HEK293T (cell line): ENCODE results near the gene HOXD3.

Source experiments
- CTCF ChIA-PET: fragments of 350-600 bp; formaldehyde crosslinking; extraction: SDS; loops from one replicate; lab custom pipeline; 2021; ENCODE audit warnings: antibody characterized with exemption, inconsistent platforms; lab: Yijun Ruan, JAX
- POLR2A ChIA-PET: fragments of 350-600 bp; formaldehyde crosslinking; extraction: SDS; loops from one replicate; lab custom pipeline; 2020; ENCODE audit warnings: antibody characterized with exemption, inconsistent platforms; lab: Yijun Ruan, JAX
- DNase-seq: peaks from one replicate; pipeline ENCODE4 v3.0.0; 2012; ENCODE audit warnings: mixed read lengths; ENCODE audit errors: extremely low spot score
- ARNT ChIP-seq: fragments of 450-650 bp; IDR thresholded peaks from 2 replicates; pipeline ENCODE4 v1.6.1; 2017; ENCODE audit warnings: mild to moderate bottlenecking
- BHLHE40 ChIP-seq: fragments of 450-650 bp; IDR thresholded peaks from 2 replicates; pipeline ENCODE4 v1.6.1; 2016; ENCODE audit warnings: mild to moderate bottlenecking, moderate library complexity, borderline replicate concordance
- CTBP1 ChIP-seq: fragments of 450-650 bp; IDR thresholded peaks from 2 replicates; pipeline ENCODE4 v1.6.1; 2016; ENCODE audit warnings: borderline replicate concordance
- ELF4 ChIP-seq: fragments of 450-650 bp; IDR thresholded peaks from 2 replicates; pipeline ENCODE4 v1.6.1; 2017; ENCODE audit warnings: antibody characterized with exemption
- FOXA1 ChIP-seq: fragments of 450-650 bp; IDR thresholded peaks from 2 replicates; pipeline ENCODE4 v1.6.1; 2016; ENCODE audit warnings: mild to moderate bottlenecking
- FOXK2 ChIP-seq: fragments of 450-650 bp; IDR thresholded peaks from 2 replicates; pipeline ENCODE4 v1.6.1; 2016; ENCODE audit warnings: mild to moderate bottlenecking
- FOXM1 ChIP-seq: fragments of 450-650 bp; IDR thresholded peaks from 2 replicates; pipeline ENCODE4 v1.6.1; 2017; ENCODE audit warnings: mild to moderate bottlenecking, borderline replicate concordance
- HDGF ChIP-seq: fragments of 450-650 bp; IDR thresholded peaks from 2 replicates; pipeline ENCODE4 v1.6.1; 2017; ENCODE audit warnings: antibody characterized with exemption, borderline replicate concordance
- L3MBTL2 ChIP-seq: fragments of 450-650 bp; conservative IDR thresholded peaks from 2 replicates; pipeline ENCODE4 v1.6.1; 2016; ENCODE audit warnings: mild to moderate bottlenecking
- LEF1 ChIP-seq: fragments of 450-650 bp; IDR thresholded peaks from 2 replicates; pipeline ENCODE4 v1.6.1; 2017; ENCODE audit warnings: mild to moderate bottlenecking, borderline replicate concordance
- NFRKB ChIP-seq: fragments of 450-650 bp; IDR thresholded peaks from 2 replicates; pipeline ENCODE4 v1.6.1; 2016; ENCODE audit warnings: mild to moderate bottlenecking, moderate library complexity
- SP1 ChIP-seq: fragments of 450-650 bp; IDR thresholded peaks from 2 replicates; pipeline ENCODE4 v1.6.1; 2017
- SUZ12 ChIP-seq: fragments of 450-650 bp; IDR thresholded peaks from 2 replicates; pipeline ENCODE4 v1.6.1; 2016; ENCODE audit warnings: mild to moderate bottlenecking
- TARDBP ChIP-seq: fragments of 450-650 bp; IDR thresholded peaks from 2 replicates; pipeline ENCODE4 v1.6.1; 2016
- ZNF384 ChIP-seq: fragments of 450-650 bp; IDR thresholded peaks from 2 replicates; pipeline ENCODE4 v1.6.1; 2016
- TF ChIP-seq, protein P1 (sequence below): fragments of 450-650 bp; IDR thresholded peaks from 2 replicates; pipeline ENCODE4 v1.6.1; 2016

The HOXD3 gene

DNA sequence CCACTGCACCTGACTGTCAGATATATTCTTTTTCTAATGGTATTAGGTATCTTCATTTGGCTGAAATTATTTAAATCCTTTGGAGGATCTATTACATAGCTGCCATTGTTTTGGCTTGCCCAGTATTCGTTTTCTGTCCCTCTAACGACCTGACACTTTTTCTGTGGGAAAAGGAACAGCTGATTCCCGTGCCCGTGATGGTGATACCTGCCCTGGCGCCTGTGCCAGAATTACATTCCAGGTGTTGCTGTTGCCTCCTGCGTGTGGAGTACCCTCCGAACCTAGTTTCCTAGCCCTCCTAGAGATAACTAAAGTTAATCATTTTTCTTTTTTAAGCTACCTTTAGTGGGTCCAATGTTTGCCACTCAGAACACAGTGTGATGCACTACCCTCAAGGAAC is 45.4 kb downstream of the HOXD3 start:
- TF ChIP-seq NFRKB: no peak
- no peak for TF ChIP-seq L3MBTL2
- no peak for TF ChIP-seq HDGF
- no peak for TF ChIP-seq BHLHE40
- TF ChIP-seq SP1: no peak
- no peak for TF ChIP-seq CTBP1
- no peak for TF ChIP-seq FOXK2
- TF ChIP-seq ZNF384: no peak
- no peak for TF ChIP-seq LEF1
- no peak for TF ChIP-seq FOXM1
- TF ChIP-seq ARNT: no peak
- no peak for TF ChIP-seq FOXA1
- TF ChIP-seq SUZ12: no peak
- TF ChIP-seq, protein P1, sequence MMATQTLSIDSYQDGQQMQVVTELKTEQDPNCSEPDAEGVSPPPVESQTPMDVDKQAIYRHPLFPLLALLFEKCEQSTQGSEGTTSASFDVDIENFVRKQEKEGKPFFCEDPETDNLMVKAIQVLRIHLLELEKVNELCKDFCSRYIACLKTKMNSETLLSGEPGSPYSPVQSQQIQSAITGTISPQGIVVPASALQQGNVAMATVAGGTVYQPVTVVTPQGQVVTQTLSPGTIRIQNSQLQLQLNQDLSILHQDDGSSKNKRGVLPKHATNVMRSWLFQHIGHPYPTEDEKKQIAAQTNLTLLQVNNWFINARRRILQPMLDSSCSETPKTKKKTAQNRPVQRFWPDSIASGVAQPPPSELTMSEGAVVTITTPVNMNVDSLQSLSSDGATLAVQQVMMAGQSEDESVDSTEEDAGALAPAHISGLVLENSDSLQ: no peak
- no peak for TF ChIP-seq TARDBP
- TF ChIP-seq ELF4: no peak
- CTCF ChIA-PET: no interaction called here
- no peak for DNase-seq
- POLR2A ChIA-PET: no interaction called here

DNA sequence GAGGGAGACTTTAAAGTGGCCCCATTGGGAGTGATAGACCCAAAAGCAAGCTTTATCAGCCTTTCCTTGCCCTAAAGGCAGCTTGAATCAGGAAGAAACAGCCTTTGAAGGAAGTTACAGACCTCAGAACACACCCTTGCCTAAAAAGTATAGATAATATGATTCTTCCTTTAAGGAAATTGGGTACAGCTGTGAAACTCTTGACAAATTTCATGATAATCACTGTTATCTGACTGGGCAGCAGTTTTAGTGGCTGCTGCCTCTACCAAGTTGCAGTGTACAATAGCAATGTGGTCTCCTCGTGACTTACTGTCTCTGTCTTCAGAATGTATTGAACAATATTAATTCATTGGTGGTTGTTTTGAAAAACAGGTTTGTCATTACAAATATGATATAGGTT is 48.0 kb downstream of the HOXD3 start:
- DNase-seq: no peak
- POLR2A ChIA-PET: no interaction called here
- CTCF ChIA-PET: no interaction called here
- TF ChIP-seq FOXM1 (no peak), SUZ12 (no peak), ARNT (no peak), NFRKB (no peak), FOXA1 (no peak), TARDBP (no peak), FOXK2 (no peak), CTBP1 (no peak), LEF1 (no peak), SP1 (no peak), ELF4 (no peak), L3MBTL2 (no peak), ZNF384 (no peak), BHLHE40 (no peak), HDGF (no peak)
- TF ChIP-seq, protein P1: no peak

DNA sequence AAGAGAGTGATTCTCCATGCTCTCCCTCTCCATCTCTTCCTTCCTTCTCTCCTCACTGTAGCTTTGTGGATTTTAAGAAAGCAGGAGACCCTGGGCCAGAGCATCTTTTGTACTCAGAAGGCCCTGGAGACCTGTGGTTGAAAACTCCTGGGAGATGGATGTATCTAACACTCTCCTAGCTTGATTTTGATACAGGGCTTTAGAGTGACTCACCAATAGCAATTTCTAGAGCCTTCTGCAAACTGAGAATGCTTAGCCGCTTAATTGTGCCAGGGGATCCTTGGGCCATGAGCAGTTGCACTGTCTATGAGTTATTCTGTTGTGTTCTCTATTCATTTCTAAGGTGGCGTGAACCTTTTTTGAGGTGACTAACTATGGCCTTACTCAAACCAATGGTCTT is 49.0 kb downstream of the HOXD3 start:
- POLR2A ChIA-PET: no interaction called here
- CTCF ChIA-PET: no interaction called here
- no peak for DNase-seq
- TF ChIP-seq SUZ12: no peak
- TF ChIP-seq NFRKB: no peak
- no peak for TF ChIP-seq FOXK2
- no peak for TF ChIP-seq SP1
- no peak for TF ChIP-seq ARNT
- TF ChIP-seq CTBP1: no peak
- TF ChIP-seq ZNF384: no peak

DNA sequence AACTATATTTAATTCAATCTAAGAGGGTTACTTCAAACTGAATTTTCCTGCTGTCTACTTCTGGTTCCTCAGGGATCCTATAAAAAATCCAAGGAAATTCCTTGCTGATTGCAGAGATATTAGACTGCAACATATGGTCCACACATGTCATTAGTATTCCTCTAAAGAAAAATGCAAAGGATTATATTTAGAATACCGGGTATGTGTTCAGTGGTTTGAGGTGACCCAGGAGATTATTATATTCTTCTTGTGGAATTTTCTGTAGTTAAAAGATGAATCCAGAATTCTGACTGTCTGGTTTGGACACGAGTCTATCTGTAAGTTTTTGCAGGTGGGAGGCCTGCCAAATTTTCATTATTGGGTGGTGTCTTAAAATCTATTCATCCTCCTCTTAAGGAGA is 49.6 kb downstream of the HOXD3 start:
- CTCF ChIA-PET: no interaction called here
- no peak for DNase-seq
- TF ChIP-seq ARNT: no peak
- TF ChIP-seq SP1: no peak
- no peak for TF ChIP-seq LEF1
- no peak for TF ChIP-seq BHLHE40
- no peak for TF ChIP-seq FOXK2
- TF ChIP-seq ZNF384: no peak
- TF ChIP-seq CTBP1: no peak
- no peak for TF ChIP-seq HDGF
- POLR2A ChIA-PET: no interaction called here

DNA sequence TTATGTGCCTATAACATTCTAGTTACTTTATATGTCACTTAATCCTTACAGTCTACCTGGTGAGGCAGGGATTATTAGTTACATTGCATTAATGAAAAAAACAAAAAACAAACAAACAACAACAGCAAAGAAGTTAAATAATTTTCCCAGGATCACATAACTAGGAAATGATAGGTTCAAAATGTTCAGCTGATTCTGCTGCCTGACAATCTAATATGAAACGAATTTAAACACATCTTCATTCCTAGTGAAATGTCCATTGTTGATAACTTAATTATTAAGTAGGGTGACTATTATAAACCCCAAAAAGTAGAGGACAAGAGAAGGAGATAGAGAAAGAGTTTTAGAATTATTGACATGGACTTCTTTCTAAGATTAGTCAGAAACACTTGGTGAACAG is 54.0 kb downstream of the HOXD3 start:
- DNase-seq: no peak
- no peak for TF ChIP-seq SUZ12
- TF ChIP-seq TARDBP: no peak
- no peak for TF ChIP-seq CTBP1
- no peak for TF ChIP-seq L3MBTL2
- no peak for TF ChIP-seq NFRKB
- no peak for TF ChIP-seq FOXA1
- ChIA-PET POLR2A (no interaction called here), CTCF (interaction anchor here (0.7 kb wide), 1 partner anchor 10 kb away, joined by 3 read pairs; no protein-coding TSS in a partner anchor)

DNA sequence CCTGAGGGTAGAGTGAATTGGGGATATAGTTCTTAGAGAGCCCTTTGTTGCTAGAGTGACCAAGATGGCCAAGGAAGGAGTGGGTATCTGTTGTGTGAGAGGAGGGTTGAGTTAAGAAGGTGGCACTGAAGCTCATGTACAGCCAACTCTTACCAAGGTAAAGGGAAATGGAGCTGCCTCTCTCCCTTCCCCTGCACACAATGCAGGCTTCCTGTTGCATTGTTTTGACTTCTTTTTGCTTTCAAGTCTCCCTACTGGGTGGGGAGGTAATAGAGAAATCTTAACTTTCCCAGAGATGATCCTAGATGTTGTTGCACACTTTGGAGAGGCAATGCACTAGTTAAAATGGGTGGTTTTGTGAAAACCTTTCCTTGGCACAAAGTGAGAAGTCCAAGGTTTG is 55.2 kb downstream of the HOXD3 start:
- POLR2A ChIA-PET: no interaction called here
- CTCF ChIA-PET: no interaction called here
- no peak for DNase-seq
- TF ChIP-seq L3MBTL2: no peak
- TF ChIP-seq HDGF: no peak
- TF ChIP-seq ELF4: no peak
- TF ChIP-seq NFRKB: no peak
- TF ChIP-seq TARDBP: no peak
- no peak for TF ChIP-seq SUZ12
- TF ChIP-seq LEF1: no peak
- no peak for TF ChIP-seq FOXA1
- TF ChIP-seq ZNF384: no peak
- no peak for TF ChIP-seq FOXM1
- no peak for TF ChIP-seq FOXK2
- TF ChIP-seq, protein P1: no peak
- TF ChIP-seq BHLHE40: no peak
- no peak for TF ChIP-seq CTBP1
- TF ChIP-seq SP1: no peak
- TF ChIP-seq ARNT: no peak
